Left colon (tissue), 2 donors: Measurements from ENCODE around the gene AMMECR1L. TPM values are rescaled to one million over a fixed set of nuclear protein-coding genes. Genes with fewer than 3 reads are reported as not detected.

ENCODE experiments used
- total RNA-seq, 2 donors: library from RNA; stranded (reverse); fragmentation: NEBNext Ultra II Directional; extraction: Animal tissue kit (Norgen Biotek cat#: 25700); gene quantifications; one replicate each; pipeline ENCODE4 v1.2.1, GENCODE V29; 2021
- donor health status: DM: no; HTN: no; CAD: no.
- donor health status: DM: yes; HTN: yes; CAD: no.

The AMMECR1L gene
- total RNA-seq, 2 donors from 2014 or later: 13.8 to 15.0 TPM

Other genes with a start within 250 kb of the AMMECR1L start
- gene GPR17, start 239.8 kb downstream of the AMMECR1L start, total RNA-seq: under 1 TPM in 1 of 2 donors, not detected in 1; 0.31 TPM
- 10 to 100 TPM in 1 of 2 donors, 1 to 10 TPM in 1; 9.2 to 50.2 TPM for gene LIMS2, start 210.4 kb downstream of the AMMECR1L start, total RNA-seq
- 1 to 10 TPM; 8.5 to 9.0 TPM for gene SFT2D3, start 184.5 kb downstream of the AMMECR1L start, total RNA-seq
- 10 to 100 TPM; 46.0 to 47.4 TPM for gene WDR33, start 74.8 kb downstream of the AMMECR1L start, total RNA-seq
- gene POLR2D, start 27.8 kb downstream of the AMMECR1L start, total RNA-seq: 10 to 100 TPM; 17.8 to 19.1 TPM
- 10 to 100 TPM; 26.2 to 30.3 TPM for gene SAP130, start 142.1 kb upstream of the AMMECR1L start, total RNA-seq
- gene UGGT1, start 205.2 kb upstream of the AMMECR1L start, total RNA-seq: 10 to 100 TPM; 35.9 to 52.9 TPM